Naive B cell (primary cell): ENCODE measurements around the gene CEP72. TPM values are rescaled to one million over a fixed set of nuclear protein-coding genes. Genes with fewer than 3 reads are reported as not detected.

Source experiments
- ATAC-seq, 2 donors: fragments of 150-1000 bp; cut with Tn5 transposase; 2 replicates each; pipeline ENCODE4 v1.10.0; 2021; ENCODE audit warnings: low read depth in 2 of 2, mild to moderate bottlenecking in 2 of 2, moderate library complexity in 2 of 2
- DNase-seq: peaks from one replicate; pipeline ENCODE4 v3.0.0; 2022
- H3K27ac Mint-ChIP-seq, 6 donors: one replicate each; pipeline ENCODE4 v1.8.0; 2020 to 2022; ENCODE audit warnings: mild to moderate bottlenecking in 6 of 6, mixed read lengths in 6 of 6, moderate library complexity in 5 of 6, inconsistent platforms in 2 of 6
- H3K27me3 Mint-ChIP-seq, 3 donors: one replicate each; pipeline ENCODE4 v1.8.0; 2021 to 2022; ENCODE audit warnings: mixed read lengths in 3 of 3, mild to moderate bottlenecking in 1 of 3
- H3K36me3 Mint-ChIP-seq, 2 donors: one replicate each; pipeline ENCODE4 v1.8.0; 2020 to 2022; ENCODE audit warnings: mixed read lengths in 2 of 2, inconsistent platforms in 1 of 2, mild to moderate bottlenecking in 1 of 2
- H3K4me1 Mint-ChIP-seq, 3 donors: one replicate each; pipeline ENCODE4 v1.8.0; 2020 to 2022; ENCODE audit warnings: mixed read lengths in 3 of 3, inconsistent platforms in 1 of 3, mild to moderate bottlenecking in 1 of 3, moderate library complexity in 1 of 3
- H3K4me3 Mint-ChIP-seq, 8 donors: one replicate each; pipeline ENCODE4 v1.8.0; 2020 to 2022; ENCODE audit warnings: mild to moderate bottlenecking in 8 of 8, mixed read lengths in 8 of 8, moderate library complexity in 8 of 8, inconsistent platforms in 2 of 8
- H3K9me3 Mint-ChIP-seq, 7 donors: one replicate each; pipeline ENCODE4 v1.8.0; 2020 to 2022; ENCODE audit warnings: mixed read lengths in 7 of 7, mild to moderate bottlenecking in 5 of 7, inconsistent platforms in 2 of 7, moderate library complexity in 1 of 7
- polyA plus RNA-seq, 6 donors: library from polyadenylated mRNA; unstranded; fragments of 300-500 nt; fragmentation: Illumina TruSeq; gene quantifications; one replicate each; pipeline ENCODE4 v1.2.3, GENCODE V29; 2021; ENCODE audit warnings: low read depth in 6 of 6

CEP72 gene
- polyA plus RNA-seq, 6 donors from 2014 or later, result 1.9 to 7.8 (median 2.9) TPM; not detected in 1

GRCh38 chr5:583645-584044, 28.5 kb upstream of the CEP72 start:
- Mint-ChIP-seq H3K27me3 (peaks cover 38 to 90% (median 76%) of the 10 kb centered on the region in 3 donors), H3K4me1 (peaks cover 0 to 6% (median 0%) of the 10 kb centered on the region in 3 donors), H3K9me3 (peaks cover 0 to 8% (median 5%) of the 10 kb centered on the region in 7 donors), H3K4me3 (peak overlapping the region in 1 of 8 donors; percentile 68), H3K36me3 (peaks cover under 1 to 9% of the 10 kb centered on the region in 2 donors), H3K27ac (no peak overlapping the region)
- DNase-seq (no peak), ATAC-seq (no peak)

DNA sequence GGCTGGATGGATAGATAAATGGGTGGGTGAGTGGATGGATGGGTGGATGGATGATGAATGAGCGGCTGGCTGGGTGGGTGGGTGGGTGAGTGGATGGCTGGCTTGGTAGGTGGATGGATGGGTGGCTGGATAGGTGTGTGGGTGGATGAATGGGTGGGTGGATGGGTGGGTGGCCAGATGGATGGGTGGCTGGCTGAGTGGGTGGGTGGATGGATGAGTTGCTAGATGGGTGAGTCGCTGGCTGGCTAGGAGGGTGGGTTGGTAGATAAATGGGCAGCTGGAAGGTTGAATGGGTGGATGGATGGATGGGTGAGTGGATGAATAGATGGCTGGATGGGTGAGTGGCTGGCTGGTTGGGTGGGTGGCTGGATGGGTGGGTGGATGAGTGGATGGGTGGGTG, 27.9 kb upstream of the CEP72 start:
- Mint-ChIP-seq H3K9me3 (peaks cover 0 to 7% (median under 1%) of the 10 kb centered on the region in 7 donors), H3K36me3 (peaks cover 0 to 9% of the 10 kb centered on the region in 2 donors), H3K4me1 (peaks cover 0 to 6% (median 0%) of the 10 kb centered on the region in 3 donors), H3K4me3 (no peak overlapping the region), H3K27ac (no peak overlapping the region), H3K27me3 (peaks cover 33 to 86% (median 70%) of the 10 kb centered on the region in 3 donors)
- ATAC-seq, result no peak
- DNase-seq, result no peak

- Mint-ChIP-seq H3K4me3 (no peak overlapping the region), H3K4me1 (peaks cover 0 to 6% (median 5%) of the 10 kb centered on the region in 3 donors), H3K36me3 (peaks cover 0 to 9% of the 10 kb centered on the region in 2 donors), H3K27me3 (peaks cover 33 to 87% (median 67%) of the 10 kb centered on the region in 3 donors), H3K27ac (no peak overlapping the region), H3K9me3 (peaks cover 1 to 12% (median 5%) of the 10 kb centered on the region in 7 donors)
- DNase-seq (no peak), ATAC-seq (no peak)
These were observed 27.3 kb upstream of the CEP72 start for GRCh38 chr5:584846-585245.

GRCh38 chr5:585556-585955, 26.6 kb upstream of the CEP72 start:
- H3K27me3 Mint-ChIP-seq, result peaks cover 28 to 84% (median 60%) of the 10 kb centered on the region in 3 donors
- H3K36me3 Mint-ChIP-seq, result peaks cover 0 to 9% of the 10 kb centered on the region in 2 donors
- H3K9me3 Mint-ChIP-seq, result peaks cover 3 to 12% (median 5%) of the 10 kb centered on the region in 7 donors
- no peak overlapping the region for H3K4me3 Mint-ChIP-seq
- H3K4me1 Mint-ChIP-seq, result peaks cover 0 to 6% (median 5%) of the 10 kb centered on the region in 3 donors
- DNase-seq (no peak), ATAC-seq (no peak)
- H3K27ac Mint-ChIP-seq, result no peak overlapping the region

GRCh38 chr5:585962-586628, 26.0 kb upstream of the CEP72 start:
- H3K36me3 Mint-ChIP-seq, result peaks cover 0 to 9% of the 10 kb centered on the region in 2 donors

GRCh38 chr5:586751-587285, 25.3 kb upstream of the CEP72 start:
- ATAC-seq, result no peak
- Mint-ChIP-seq H3K4me3 (no peak overlapping the region), H3K27ac (no peak overlapping the region), H3K27me3 (peaks cover 34 to 84% (median 60%) of the 10 kb centered on the region in 3 donors), H3K36me3 (peaks cover 0 to 9% of the 10 kb centered on the region in 2 donors), H3K4me1 (peaks cover 0 to 6% (median 5%) of the 10 kb centered on the region in 3 donors), H3K9me3 (peaks cover 4 to 16% (median 8%) of the 10 kb centered on the region in 7 donors)
- no peak for DNase-seq

More at GRCh38 chr5:585962-586628, 26.0 kb upstream of the CEP72 start:
- peaks cover 4 to 13% (median 6%) of the 10 kb centered on the region in 7 donors for H3K9me3 Mint-ChIP-seq
- no peak overlapping the region for H3K4me3 Mint-ChIP-seq
- peaks cover 0 to 6% (median 5%) of the 10 kb centered on the region in 3 donors for H3K4me1 Mint-ChIP-seq
- ATAC-seq (no peak), DNase-seq (no peak)
- no peak overlapping the region for H3K27ac Mint-ChIP-seq
- peaks cover 28 to 84% (median 60%) of the 10 kb centered on the region in 3 donors for H3K27me3 Mint-ChIP-seq

DNA sequence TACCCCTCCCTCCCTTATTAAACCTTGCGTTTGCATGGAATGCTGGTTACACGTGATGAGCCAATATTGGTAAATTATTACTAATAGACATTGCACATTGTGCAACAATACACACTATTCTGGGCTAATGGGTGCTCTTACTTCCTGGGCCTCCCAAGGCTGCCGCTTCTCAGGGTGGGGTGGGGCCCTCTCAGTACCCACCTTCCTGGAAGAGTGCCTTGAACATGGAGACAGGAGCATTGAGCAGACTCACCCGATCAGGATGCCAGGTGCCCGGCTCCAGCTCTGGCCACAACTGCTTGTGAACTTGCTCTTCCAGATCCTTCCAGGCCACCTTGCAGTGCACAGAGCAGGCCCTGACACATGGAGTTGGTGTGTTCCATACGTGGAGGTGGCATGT, 24.7 kb upstream of the CEP72 start:
- Mint-ChIP-seq H3K4me1 (peaks cover 0 to 6% (median 5%) of the 10 kb centered on the region in 3 donors), H3K36me3 (peaks cover 0 to 9% of the 10 kb centered on the region in 2 donors), H3K27ac (peak overlapping the region in 1 of 6 donors; percentile 30), H3K9me3 (peaks cover 4 to 16% (median 8%) of the 10 kb centered on the region in 7 donors), H3K4me3 (no peak overlapping the region), H3K27me3 (peaks cover 33 to 83% (median 60%) of the 10 kb centered on the region in 3 donors)
- DNase-seq (no peak), ATAC-seq (no peak)

GRCh38 chr5:588406-588995, 23.6 kb upstream of the CEP72 start:
- no peak overlapping the region for H3K4me3 Mint-ChIP-seq
- peaks cover 0 to 4% of the 10 kb centered on the region in 2 donors for H3K36me3 Mint-ChIP-seq
- no peak for ATAC-seq
- no peak for DNase-seq
- H3K27me3 Mint-ChIP-seq, result peaks cover 27 to 83% (median 61%) of the 10 kb centered on the region in 3 donors
- no peak overlapping the region for H3K27ac Mint-ChIP-seq
- H3K9me3 Mint-ChIP-seq, result peaks cover 4 to 16% (median 8%) of the 10 kb centered on the region in 7 donors
- H3K4me1 Mint-ChIP-seq, result peaks cover 0 to 5% (median 2%) of the 10 kb centered on the region in 3 donors

GRCh38 chr5:589173-589572, 23.0 kb upstream of the CEP72 start:
- no peak overlapping the region for H3K27ac Mint-ChIP-seq
- no peak overlapping the region for H3K4me3 Mint-ChIP-seq
- H3K9me3 Mint-ChIP-seq, result peaks cover 4 to 16% (median 7%) of the 10 kb centered on the region in 7 donors
- H3K4me1 Mint-ChIP-seq, result peaks cover 0 to 5% (median 0%) of the 10 kb centered on the region in 3 donors
- no peak for ATAC-seq
- DNase-seq, result no peak
- H3K36me3 Mint-ChIP-seq, result no peaks in the 10 kb centered on the region
- H3K27me3 Mint-ChIP-seq, result peaks cover 29 to 83% (median 62%) of the 10 kb centered on the region in 3 donors

DNA sequence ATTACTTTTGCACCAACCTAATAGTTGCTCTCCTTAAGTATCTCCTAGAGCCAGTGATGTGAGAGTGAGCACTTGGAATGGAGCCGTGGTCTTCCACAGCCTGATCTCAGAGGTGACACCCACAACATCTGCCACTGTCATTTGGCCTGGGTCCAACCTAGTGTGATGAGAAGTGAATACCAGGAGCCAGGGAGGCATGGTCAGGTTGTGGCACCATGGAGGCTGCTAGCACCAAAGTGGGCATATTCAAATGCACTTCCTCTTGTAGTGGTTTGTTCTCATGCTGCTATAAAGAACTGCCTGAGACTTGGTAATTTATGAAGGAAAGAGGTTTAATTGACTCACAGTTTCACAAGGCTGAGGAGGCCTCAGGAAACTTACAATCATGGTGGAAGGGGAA, 22.6 kb upstream of the CEP72 start:
- Mint-ChIP-seq H3K36me3 (no peaks in the 10 kb centered on the region), H3K9me3 (peaks cover 4 to 16% (median 7%) of the 10 kb centered on the region in 7 donors), H3K27me3 (peaks cover 31 to 86% (median 65%) of the 10 kb centered on the region in 3 donors), H3K27ac (peak overlapping the region in 1 of 6 donors; percentile 24), H3K4me3 (no peak overlapping the region), H3K4me1 (peaks cover 0 to 5% (median 0%) of the 10 kb centered on the region in 3 donors)
- DNase-seq, result no peak
- no peak for ATAC-seq

- H3K27me3 Mint-ChIP-seq, result peaks cover 35 to 88% (median 62%) of the 10 kb centered on the region in 3 donors
- H3K4me3 Mint-ChIP-seq, result no peak overlapping the region
- peak overlapping the region in 1 of 6 donors; percentile 69 for H3K27ac Mint-ChIP-seq
- peaks cover 4 to 16% (median 7%) of the 10 kb centered on the region in 7 donors for H3K9me3 Mint-ChIP-seq
- peaks cover 0 to 5% (median 0%) of the 10 kb centered on the region in 3 donors for H3K4me1 Mint-ChIP-seq
- no peak for DNase-seq
- ATAC-seq, result no peak
- H3K36me3 Mint-ChIP-seq, result no peaks in the 10 kb centered on the region
These were observed 21.8 kb upstream of the CEP72 start for GRCh38 chr5:590346-590745.

GRCh38 chr5:591746-592145, 20.4 kb upstream of the CEP72 start:
- ATAC-seq, result no peak
- H3K36me3 Mint-ChIP-seq, result no peaks in the 10 kb centered on the region
- DNase-seq, result no peak
- peak overlapping the region in 1 of 6 donors; percentile 51 for H3K27ac Mint-ChIP-seq
- peak overlapping the region in 1 of 8 donors; percentile 25 for H3K4me3 Mint-ChIP-seq
- peaks cover 36 to 87% (median 64%) of the 10 kb centered on the region in 3 donors for H3K27me3 Mint-ChIP-seq
- peaks cover 4 to 16% (median 7%) of the 10 kb centered on the region in 7 donors for H3K9me3 Mint-ChIP-seq
- peaks cover 0 to 5% (median 0%) of the 10 kb centered on the region in 3 donors for H3K4me1 Mint-ChIP-seq

DNA sequence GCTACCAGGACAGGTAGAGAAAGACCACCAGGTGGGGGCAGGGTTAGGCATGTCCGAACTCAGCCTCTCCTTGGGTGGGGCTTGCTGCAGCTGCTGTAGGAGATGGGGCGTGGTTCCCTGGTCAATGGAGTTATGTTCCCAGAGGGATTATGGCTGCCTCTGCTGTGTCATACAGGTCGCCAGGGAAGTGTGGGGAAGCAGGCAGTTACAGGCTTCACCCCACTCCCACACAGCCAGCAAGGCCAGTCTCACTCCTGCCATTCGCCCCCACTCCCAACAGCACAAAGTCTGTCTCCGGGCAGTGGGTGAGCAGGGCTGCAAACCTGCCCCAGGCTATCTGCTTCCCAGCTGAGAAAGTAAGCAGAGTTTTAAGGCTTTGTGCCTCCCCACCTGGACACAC, 20.0 kb upstream of the CEP72 start:
- H3K9me3 Mint-ChIP-seq, result peaks cover 4 to 16% (median 7%) of the 10 kb centered on the region in 7 donors
- no peaks in the 10 kb centered on the region for H3K36me3 Mint-ChIP-seq

More for the DNA sequence above, 20.0 kb upstream of the CEP72 start:
- no peak for ATAC-seq
- Mint-ChIP-seq H3K27me3 (peaks cover 38 to 88% (median 66%) of the 10 kb centered on the region in 3 donors), H3K27ac (no peak overlapping the region), H3K4me1 (peaks cover 0 to 5% (median 0%) of the 10 kb centered on the region in 3 donors), H3K4me3 (no peak overlapping the region)
- DNase-seq, result no peak
